Keratinocyte (primary cell): Measurements from ENCODE around the gene AGPAT2. TPM values are rescaled to one million over a fixed set of nuclear protein-coding genes. Genes with fewer than 3 reads are reported as not detected.

ENCODE experiments used
- DNase-seq: peaks from one replicate; pipeline ENCODE4 v3.0.0-alpha.2; 2011; ENCODE audit warnings: low read depth, missing footprints, low spot score
- FAIRE-seq: peaks from 2 replicates; lab custom pipeline; 2011; peaks lifted over from hg19 to GRCh38; lab: Jason Lieb, UNC
- H2AFZ ChIP-seq: 2 replicates; pipeline ENCODE4 v1.6.0; 2012; ENCODE audit warnings: low read length, control low read depth, inconsistent platforms; ENCODE audit not compliant: control insufficient read depth
- H3K27ac ChIP-seq: 2 replicates; pipeline ENCODE4 v1.5.1; 2011; ENCODE audit warnings: low read length; ENCODE audit not compliant: control insufficient read depth, insufficient read depth
- H3K27me3 ChIP-seq: 3 replicates; pipeline ENCODE4 v1.6.0; 2011; ENCODE audit warnings: low read length; ENCODE audit not compliant: control insufficient read depth, insufficient read depth; ENCODE audit errors: extremely low read depth
- H3K36me3 ChIP-seq, 2 experiments: 2 replicates in 1 of 2; 3 replicates in 1 of 2; pipeline ENCODE4 v1.5.1; 2011; ENCODE audit warnings: low read length in 2 of 2, mild to moderate bottlenecking in 1 of 2; ENCODE audit not compliant: control insufficient read depth in 2 of 2, insufficient read depth in 2 of 2; ENCODE audit errors: extremely low read depth in 1 of 2
- H3K4me1 ChIP-seq: 3 replicates; pipeline ENCODE4 v1.5.1; 2011; ENCODE audit warnings: low read length; ENCODE audit not compliant: control insufficient read depth, insufficient read depth; ENCODE audit errors: extremely low read depth
- H3K4me2 ChIP-seq: 3 replicates; pipeline ENCODE4 v1.6.0; 2011; ENCODE audit warnings: low read depth, low read length; ENCODE audit not compliant: control insufficient read depth, insufficient read depth; ENCODE audit errors: extremely low read depth
- H3K4me3 ChIP-seq, 3 experiments: fragments of 200-600 bp in 1 of 3; sonication (generic) in 1 of 3; 2 replicates in 2 of 3; 3 replicates in 1 of 3; pipeline ENCODE4 v1.5.1; 2011 to 2016; ENCODE audit warnings: low read length in 3 of 3, mild to moderate bottlenecking in 3 of 3, control low read depth in 2 of 3, inconsistent platforms in 1 of 3, low read depth in 1 of 3, mixed read lengths in 1 of 3, mixed run types in 1 of 3, moderate library complexity in 1 of 3; ENCODE audit not compliant: control insufficient read depth in 2 of 3, insufficient read depth in 2 of 3; ENCODE audit errors: extremely low read depth in 1 of 3
- H3K79me2 ChIP-seq: 2 replicates; pipeline ENCODE4 v1.6.0; 2012; ENCODE audit warnings: low read length; ENCODE audit not compliant: control insufficient read depth, insufficient read depth
- H3K9ac ChIP-seq: 3 replicates; pipeline ENCODE4 v1.6.0; 2011; ENCODE audit warnings: low read length; ENCODE audit not compliant: control insufficient read depth, insufficient read depth; ENCODE audit errors: extremely low read depth
- H3K9me1 ChIP-seq: 3 replicates; pipeline ENCODE4 v1.6.0; 2011; ENCODE audit warnings: low read length; ENCODE audit not compliant: control insufficient read depth, insufficient read depth; ENCODE audit errors: extremely low read depth
- H3K9me3 ChIP-seq: 2 replicates; pipeline ENCODE4 v1.5.1; 2012; ENCODE audit warnings: low read depth, low read length; ENCODE audit not compliant: control insufficient read depth
- H4K20me1 ChIP-seq: 3 replicates; pipeline ENCODE4 v1.6.0; 2011; ENCODE audit warnings: low read length; ENCODE audit not compliant: control insufficient read depth, insufficient read depth; ENCODE audit errors: extremely low read depth
- EZH2 ChIP-seq: IDR thresholded peaks from one replicate; pipeline ENCODE4 v1.6.1; 2012; ENCODE audit warnings: inconsistent platforms, mild to moderate bottlenecking, low read length, moderate library complexity
- dilution Hi-C: fragments of 300-500 bp; cut with MboI; formaldehyde crosslinking; loops from one replicate; pipeline ENCODE4 v1.7.0; 2020; ENCODE audit warnings: low sequenced_read_pairs; ENCODE audit not compliant: extremely low pct_ligation_motif_present
- polyA plus RNA-seq, 5 experiments: library from polyadenylated mRNA; depleted of rRNA in 3 of 5; stranded (reverse) in 3 of 5; stranded (forward) in 1 of 5; unstranded in 1 of 5; fragments of >200 nt; gene quantifications; 1 replicate in 1 of 5; 2 replicates in 3 of 5; 3 replicates in 1 of 5; pipeline versions ENCODE4 v1.2.1 to v1.2.3, GENCODE V29; 2011 to 2012; ENCODE audit warnings: missing spikeins in 2 of 5, low read depth in 1 of 5, low replicate concordance in 1 of 5
- TF ChIP-seq, protein P1 (sequence below), 3 experiments: IDR thresholded peaks in 1 of 3; conservative IDR thresholded peaks in 1 of 3; optimal IDR thresholded peaks in 1 of 3; 2 replicates in 2 of 3; 3 replicates in 1 of 3; pipeline versions ENCODE3 to v1.5.1; 2011; ENCODE audit warnings: low read length in 3 of 3, mild to moderate bottlenecking in 3 of 3, moderate library complexity in 2 of 3, control low read depth in 1 of 3, inconsistent platforms in 1 of 3; ENCODE audit not compliant: insufficient read depth in 2 of 3; ENCODE audit errors: extremely low read depth in 1 of 3

Gene AGPAT2
- polyA plus RNA-seq, 1 donor (not counting 4 experiments of a cell fraction or from before 2014, with no cell fraction given): 26.5 TPM

DNA sequence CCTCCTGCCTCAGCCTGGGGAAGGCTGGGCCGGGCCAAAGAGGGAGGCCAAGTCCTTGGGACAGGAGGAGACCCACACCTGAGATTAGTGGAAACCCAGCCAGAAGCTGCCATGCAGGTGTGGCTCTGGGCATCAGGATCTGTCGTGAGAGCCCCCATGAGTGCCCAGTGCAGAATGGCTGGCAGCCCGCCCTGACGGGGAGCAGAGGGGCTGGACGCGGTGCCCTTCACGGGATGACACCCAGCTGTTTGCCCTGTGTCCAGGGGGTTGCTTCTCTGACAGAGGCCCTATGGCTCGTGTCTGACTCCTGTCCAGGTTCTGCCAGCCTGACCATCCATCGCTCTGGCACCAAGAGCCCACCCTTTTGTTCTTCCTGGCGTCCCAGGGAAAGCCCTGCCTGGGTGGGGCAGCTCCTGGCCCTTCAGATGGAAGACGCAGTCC, 33.7 kb upstream of the AGPAT2 start:
- Histone ChIP-seq H3K9me1 (peaks cover 3% of the 10 kb centered on the region), H3K4me3 (no peak overlapping the region), H3K9ac (no peak overlapping the region), H3K36me3 (peaks cover 18 to 22% of the 10 kb centered on the region in 2 experiments), H3K4me2 (no peak overlapping the region), H3K27ac (no peak overlapping the region), H4K20me1 (peaks cover 44% of the 10 kb centered on the region), H3K4me1 (peaks cover 25% of the 10 kb centered on the region), H3K9me3 (no peaks in the 10 kb centered on the region), H3K27me3 (no peaks in the 10 kb centered on the region), H2AFZ (no peak overlapping the region), H3K79me2 (peaks cover 10% of the 10 kb centered on the region)
- TF ChIP-seq EZH2: no peak
- TF ChIP-seq, protein P1, sequence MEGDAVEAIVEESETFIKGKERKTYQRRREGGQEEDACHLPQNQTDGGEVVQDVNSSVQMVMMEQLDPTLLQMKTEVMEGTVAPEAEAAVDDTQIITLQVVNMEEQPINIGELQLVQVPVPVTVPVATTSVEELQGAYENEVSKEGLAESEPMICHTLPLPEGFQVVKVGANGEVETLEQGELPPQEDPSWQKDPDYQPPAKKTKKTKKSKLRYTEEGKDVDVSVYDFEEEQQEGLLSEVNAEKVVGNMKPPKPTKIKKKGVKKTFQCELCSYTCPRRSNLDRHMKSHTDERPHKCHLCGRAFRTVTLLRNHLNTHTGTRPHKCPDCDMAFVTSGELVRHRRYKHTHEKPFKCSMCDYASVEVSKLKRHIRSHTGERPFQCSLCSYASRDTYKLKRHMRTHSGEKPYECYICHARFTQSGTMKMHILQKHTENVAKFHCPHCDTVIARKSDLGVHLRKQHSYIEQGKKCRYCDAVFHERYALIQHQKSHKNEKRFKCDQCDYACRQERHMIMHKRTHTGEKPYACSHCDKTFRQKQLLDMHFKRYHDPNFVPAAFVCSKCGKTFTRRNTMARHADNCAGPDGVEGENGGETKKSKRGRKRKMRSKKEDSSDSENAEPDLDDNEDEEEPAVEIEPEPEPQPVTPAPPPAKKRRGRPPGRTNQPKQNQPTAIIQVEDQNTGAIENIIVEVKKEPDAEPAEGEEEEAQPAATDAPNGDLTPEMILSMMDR (optimal IDR thresholded peaks at IDR 0.05 in 1 of 3, IDR thresholded peaks at IDR 0.05 in 1 of 3, conservative IDR thresholded peaks at IDR 0.05 in 1 of 3; ENCODE audit: extremely low read depth in 1 of 3, insufficient read depth in 2 of 3, low read length in 3 of 3): no peak
- dilution Hi-C loops: no loop called here
- FAIRE-seq (no peak), DNase-seq (no peak)

DNA sequence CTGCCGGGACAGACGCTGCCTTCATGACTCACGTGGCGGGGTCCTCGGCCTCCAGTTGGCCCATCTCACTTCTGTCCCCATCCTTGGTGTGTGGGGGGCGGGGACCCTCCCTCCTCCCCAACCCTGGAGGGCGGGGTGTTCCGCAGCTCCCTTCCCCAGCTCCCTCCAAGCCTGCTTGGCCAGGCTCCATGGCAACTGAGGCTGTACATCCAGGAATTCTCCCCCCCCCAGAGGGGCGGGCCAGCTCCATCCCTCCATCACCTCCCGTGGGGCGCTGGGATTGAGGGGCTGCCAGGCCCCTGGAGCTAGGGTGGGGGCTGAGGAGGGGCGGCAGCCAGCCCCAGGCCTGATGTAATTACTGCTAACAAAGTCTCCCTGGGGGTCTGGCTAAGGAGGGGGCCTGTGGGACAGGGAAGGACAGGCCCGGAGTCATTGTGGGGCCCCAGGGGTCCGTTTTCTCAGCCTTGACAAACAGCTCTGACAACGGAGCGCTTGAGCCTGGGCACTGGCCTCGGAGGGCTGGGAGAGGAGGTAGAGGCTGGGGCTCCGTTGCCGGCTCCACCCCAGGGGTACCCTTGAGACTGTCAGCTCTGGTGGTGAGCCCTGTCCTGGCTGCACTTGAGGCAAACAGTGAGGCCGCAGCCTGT, 33.1 kb upstream of the AGPAT2 start:
- peaks cover 16 to 18% of the 10 kb centered on the region in 2 experiments for H3K36me3 ChIP-seq
- no peak overlapping the region for H3K9ac ChIP-seq
- H3K9me1 ChIP-seq: peaks cover 3% of the 10 kb centered on the region
- DNase-seq (no peak), FAIRE-seq (no peak)
- H3K27ac ChIP-seq: no peak overlapping the region
- peaks cover 6% of the 10 kb centered on the region for H3K79me2 ChIP-seq
- no peak overlapping the region for H3K4me2 ChIP-seq
- no peak overlapping the region for H2AFZ ChIP-seq
- H3K4me1 ChIP-seq: peaks cover 20% of the 10 kb centered on the region
- dilution Hi-C loops: no loop called here
- H3K4me3 ChIP-seq: no peak overlapping the region
- TF ChIP-seq EZH2: no peak
- TF ChIP-seq, protein P1 (optimal IDR thresholded peaks at IDR 0.05 in 1 of 3, IDR thresholded peaks at IDR 0.05 in 1 of 3, conservative IDR thresholded peaks at IDR 0.05 in 1 of 3; ENCODE audit: extremely low read depth in 1 of 3, insufficient read depth in 2 of 3, low read length in 3 of 3): no peak
- H3K27me3 ChIP-seq: no peaks in the 10 kb centered on the region
- H3K9me3 ChIP-seq: no peaks in the 10 kb centered on the region
- H4K20me1 ChIP-seq: peaks cover 38% of the 10 kb centered on the region
